H1 (cell line): ENCODE results near the gene RUSC2. TPM values are rescaled to one million over a fixed set of nuclear protein-coding genes. Genes with fewer than 3 reads are reported as not detected.

Source experiments
- CTCF ChIA-PET: fragments of 300-600 bp; sonication (Branson Sonifier 250); formaldehyde crosslinking; loops from one replicate; lab custom pipeline; 2021; ENCODE audit not compliant: partially characterized antibody; lab: Charles Lee
- POLR2A ChIA-PET: fragments of 300-600 bp; sonication (Branson Sonifier 250); formaldehyde crosslinking; loops from one replicate; lab custom pipeline; 2021; ENCODE audit warnings: inconsistent platforms; ENCODE audit not compliant: partially characterized antibody; lab: Charles Lee
- DNase-seq, 2 experiments: peaks; one replicate each; pipeline versions ENCODE4 v3.0.0 to v3.0.0-alpha.2; 2010 to 2022; ENCODE audit warnings: low spot score in 2 of 2, low read depth in 1 of 2, mixed read lengths in 1 of 2
- FAIRE-seq: peaks from 2 replicates; lab custom pipeline; 2011; peaks lifted over from hg19 to GRCh38; lab: Jason Lieb, UNC
- H2AFZ ChIP-seq: 2 replicates; pipeline ENCODE4 v1.8.1; 2012; ENCODE audit warnings: low read length, inconsistent platforms
- H2AK5ac ChIP-seq: 2 replicates; pipeline ENCODE4 v1.6.1; 2013; ENCODE audit warnings: low read depth, low read length
- H2BK120ac ChIP-seq: replicated peaks from 2 replicates; pipeline ENCODE3; 2013; ENCODE audit warnings: low read depth, low read length, inconsistent platforms
- H2BK12ac ChIP-seq: 2 replicates; pipeline ENCODE4 v1.6.1; 2013; ENCODE audit warnings: low read depth, low read length
- H2BK15ac ChIP-seq: 2 replicates; pipeline ENCODE4 v1.6.1; 2013; ENCODE audit warnings: low read length
- H2BK20ac ChIP-seq: 2 replicates; pipeline ENCODE4 v1.6.1; 2013; ENCODE audit warnings: low read length
- H2BK5ac ChIP-seq: 2 replicates; pipeline ENCODE4 v1.6.1; 2013; ENCODE audit warnings: low read depth, low read length
- H3K14ac ChIP-seq: 2 replicates; pipeline ENCODE4 v1.6.1; 2013; ENCODE audit warnings: inconsistent platforms; ENCODE audit not compliant: insufficient read length
- H3K18ac ChIP-seq: 2 replicates; pipeline ENCODE4 v1.6.1; 2013; ENCODE audit warnings: low read length; ENCODE audit errors: extremely low read depth
- H3K23ac ChIP-seq: 2 replicates; pipeline ENCODE4 v1.6.1; 2013; ENCODE audit warnings: inconsistent platforms; ENCODE audit not compliant: insufficient read length
- H3K23me2 ChIP-seq: 2 replicates; pipeline ENCODE4 v1.6.1; 2013; ENCODE audit warnings: low read depth, low read length
- H3K27ac ChIP-seq: 2 replicates; pipeline ENCODE4 v1.6.1; 2011; ENCODE audit warnings: low read depth, low read length, inconsistent platforms
- H3K27me3 ChIP-seq, 4 experiments: replicated peaks in 1 of 4; 1 replicate in 1 of 4; 2 replicates in 3 of 4; pipeline versions ENCODE4 v1.6.1 to v1.8.1; 2011 to 2013; ENCODE audit warnings: low read length in 3 of 4, mild to moderate bottlenecking in 3 of 4, inconsistent platforms in 2 of 4, mixed read lengths in 2 of 4, moderate library complexity in 1 of 4; ENCODE audit not compliant: control insufficient read depth in 3 of 4, insufficient read depth in 3 of 4; ENCODE audit errors: extremely low read depth in 1 of 4
- H3K36me3 ChIP-seq, 4 experiments: 2 replicates each; pipeline versions ENCODE4 v1.6.1 to v1.8.1; 2011 to 2013; ENCODE audit warnings: mild to moderate bottlenecking in 4 of 4, low read length in 3 of 4, moderate library complexity in 2 of 4, control low read depth in 1 of 4, inconsistent platforms in 1 of 4; ENCODE audit not compliant: insufficient read depth in 4 of 4, control insufficient read depth in 2 of 4
- H3K4ac ChIP-seq: replicated peaks from 2 replicates; pipeline ENCODE3; 2013; ENCODE audit warnings: low read length, low read depth, mixed read lengths, inconsistent platforms; ENCODE audit not compliant: insufficient read length
- H3K4me1 ChIP-seq, 4 experiments: replicated peaks in 1 of 4; 1 replicate in 1 of 4; 2 replicates in 3 of 4; pipeline versions ENCODE4 v1.6.1 to v1.8.1; 2011 to 2013; ENCODE audit warnings: low read length in 3 of 4, inconsistent platforms in 2 of 4, mixed read lengths in 1 of 4; ENCODE audit not compliant: insufficient read depth in 4 of 4, control insufficient read depth in 3 of 4
- H3K4me2 ChIP-seq, 2 experiments: 2 replicates each; pipeline versions ENCODE4 v1.6.1 to v1.8.1; 2011 to 2013; ENCODE audit warnings: low read depth in 2 of 2, low read length in 2 of 2, control low read depth in 1 of 2, inconsistent platforms in 1 of 2, mild to moderate bottlenecking in 1 of 2; ENCODE audit not compliant: insufficient read depth in 1 of 2
- H3K4me3 ChIP-seq, 4 experiments: fragments of 200-600, 300-600 bp in 1 of 4; sonication (generic), shearing (Covaris generic), sonication (Bioruptor Twin) in 1 of 4; 2 replicates each; pipeline versions ENCODE4 v1.5.1 to v1.8.1; 2011 to 2016; ENCODE audit warnings: low read length in 4 of 4, low read depth in 3 of 4, control low read depth in 2 of 4, inconsistent platforms in 2 of 4, mild to moderate bottlenecking in 2 of 4, mixed read lengths in 1 of 4, moderate library complexity in 1 of 4; ENCODE audit not compliant: insufficient read depth in 2 of 4; ENCODE audit errors: extremely low read depth in 1 of 4
- H3K56ac ChIP-seq: replicated peaks from 2 replicates; pipeline ENCODE3; 2013; ENCODE audit warnings: low read depth, mild to moderate bottlenecking, mixed read lengths, low read length, inconsistent platforms; ENCODE audit not compliant: insufficient read length
- H3K79me1 ChIP-seq: 2 replicates; pipeline ENCODE4 v1.6.1; 2013; ENCODE audit warnings: low read depth, low read length, control low read depth
- H3K79me2 ChIP-seq, 2 experiments: 2 replicates each; pipeline versions ENCODE4 v1.6.1 to v1.8.1; 2012 to 2013; ENCODE audit warnings: low read length in 2 of 2, mild to moderate bottlenecking in 2 of 2, inconsistent platforms in 1 of 2; ENCODE audit not compliant: insufficient read depth in 2 of 2, control insufficient read depth in 1 of 2
- H3K9ac ChIP-seq, 4 experiments: replicated peaks in 1 of 4; 1 replicate in 1 of 4; 2 replicates in 3 of 4; pipeline versions ENCODE4 v1.6.1 to v1.8.1; 2011 to 2013; ENCODE audit warnings: low read depth in 3 of 4, low read length in 3 of 4, control low read depth in 2 of 4, mild to moderate bottlenecking in 2 of 4, moderate library complexity in 2 of 4, inconsistent platforms in 1 of 4; ENCODE audit errors: extremely low read depth in 1 of 4
- H3K9me3 ChIP-seq, 2 experiments: 2 replicates each; pipeline versions ENCODE4 v1.6.1 to v1.8.1; 2012 to 2013; ENCODE audit warnings: mild to moderate bottlenecking in 2 of 2, moderate library complexity in 2 of 2, control low read depth in 1 of 2, inconsistent platforms in 1 of 2, low read depth in 1 of 2, low read length in 1 of 2, mixed read lengths in 1 of 2; ENCODE audit not compliant: insufficient read depth in 2 of 2
- H4K20me1 ChIP-seq, 2 experiments: replicated peaks in 1 of 2; 2 replicates each; pipeline versions ENCODE3 to v1.8.1; 2011 to 2013; ENCODE audit warnings: inconsistent platforms in 2 of 2, low read length in 2 of 2, mild to moderate bottlenecking in 1 of 2; ENCODE audit not compliant: insufficient read depth in 2 of 2, control insufficient read depth in 1 of 2
- H4K5ac ChIP-seq: 2 replicates; pipeline ENCODE4 v1.6.1; 2013; ENCODE audit warnings: low read length, low read depth, mixed read lengths, inconsistent platforms; ENCODE audit not compliant: insufficient read length
- H4K8ac ChIP-seq: 2 replicates; pipeline ENCODE4 v1.8.0; 2013; ENCODE audit warnings: mild to moderate bottlenecking, moderate library complexity, low read length, inconsistent platforms; ENCODE audit not compliant: insufficient read depth; ENCODE audit errors: extremely low read depth
- H4K91ac ChIP-seq: replicated peaks from 2 replicates; pipeline ENCODE3; 2013; ENCODE audit warnings: low read length, mixed read lengths, inconsistent platforms; ENCODE audit not compliant: insufficient read length
- CEBPB ChIP-seq: IDR thresholded peaks from 2 replicates; pipeline ENCODE4 v1.6.1; 2012; ENCODE audit warnings: low read depth, low read length
- CTCF ChIP-seq, 3 experiments: IDR thresholded peaks; 1 replicate in 2 of 3; 2 replicates in 1 of 3; pipeline versions ENCODE4 v1.5.1 to v1.6.1; 2011; ENCODE audit warnings: low read length in 3 of 3, mild to moderate bottlenecking in 3 of 3, inconsistent platforms in 2 of 3, low read depth in 1 of 3, moderate library complexity in 1 of 3; ENCODE audit not compliant: insufficient read depth in 1 of 3; ENCODE audit errors: control extremely low read depth in 1 of 3
- EGR1 ChIP-seq: IDR thresholded peaks from 2 replicates; pipeline ENCODE4 v1.6.1; 2011; ENCODE audit warnings: low read depth, low read length, borderline replicate concordance
- WGBS, 2 experiments: shearing (Covaris generic) in 1 of 2; methylation state at CpG; one replicate each; pipeline versions ENCODE4 v1.1.6 to v1.1.7; 2013 to 2015; ENCODE audit warnings: low lambda C conversion rate in 2 of 2, mixed read lengths in 2 of 2, inconsistent platforms in 1 of 2, low coverage in 1 of 2, missing lambda C conversion rate in 1 of 2; ENCODE audit not compliant: insufficient replicate concordance in 2 of 2, insufficient coverage in 1 of 2, insufficient read length in 1 of 2; ENCODE audit errors: extremely low coverage in 1 of 2, missing lambda C conversion rate in 1 of 2; 5-methylcytosine and 5-hydroxymethylcytosine counted together
- polyA plus RNA-seq, 7 experiments: library from polyadenylated mRNA; depleted of rRNA in 3 of 7; stranded (reverse) in 5 of 7; unstranded in 2 of 7; fragments of >200 nt in 5 of 7; fragments of 200-250 nt in 2 of 7; gene quantifications; 1 replicate in 5 of 7; 2 replicates in 1 of 7; 4 replicates in 1 of 7; pipeline versions ENCODE4 v1.2.1 to v1.2.3, GENCODE V29; 2011 to 2013; ENCODE audit warnings: missing spikeins in 2 of 7, mixed read lengths in 2 of 7
- total RNA-seq: library from RNA; stranded (reverse); fragmentation: NEBNext Ultra II Directional; extraction: Animal tissue kit (Norgen Biotek cat#: 25700); gene quantifications from 2 replicates; pipeline ENCODE4 v1.2.1, GENCODE V29; 2021

Gene RUSC2
- total and polyA plus RNA-seq, 2 of the 8 experiments (the other 6 are each of a cell fraction or from before 2014, with no cell fraction given) = 4.2 to 7.9 TPM

- Histone ChIP-seq H3K27me3 (no peaks in the 10 kb centered on the region), H3K23me2 (no peaks in the 10 kb centered on the region; the same call in 1 of the 2 replicates), H3K79me1 (no peaks in the 10 kb centered on the region), H2BK12ac (no peak overlapping the region), H3K14ac (no peak overlapping the region), H3K79me2 (no peaks in the 10 kb centered on the region), H3K4me2 (no peak overlapping the region), H2BK5ac (no peak overlapping the region), H3K56ac (no peak overlapping the region), H3K36me3 (no peaks in the 10 kb centered on the region), H3K27ac (no peak overlapping the region), H3K9me3 (no peaks in the 10 kb centered on the region), H2BK120ac (no peak overlapping the region), H2BK15ac (no peak overlapping the region), H4K5ac (no peak overlapping the region), H4K20me1 (no peaks in the 10 kb centered on the region), H3K18ac (no peak overlapping the region), H3K4me3 (no peak overlapping the region), H2BK20ac (no peak overlapping the region), H3K4ac (no peak overlapping the region), H3K23ac (no peak overlapping the region), H3K4me1 (no peaks in the 10 kb centered on the region), H4K8ac (no peak overlapping the region), H2AK5ac (no peak overlapping the region), H2AFZ (no peak overlapping the region), H3K9ac (no peak overlapping the region), H4K91ac (no peak overlapping the region)
- 88% methylated on average over 3 of the region's 3 CpGs; no CpG with 5 or more reads in 1 of the 2 experiments for WGBS, 2 experiments
- FAIRE-seq = no peak
- ChIA-PET POLR2A (interaction anchor here (0.6 kb wide), 1 partner anchor 499 kb away, joined by 3 read pairs; no protein-coding TSS in a partner anchor), CTCF (interaction anchor here (0.6 to 1.5 kb wide), 3 partner anchors 10 to 1950 kb away, joined by 3 read pairs; no protein-coding TSS in a partner anchor)
- no peak for DNase-seq
- no peak for TF ChIP-seq CEBPB
- TF ChIP-seq EGR1 = no peak
- no peak for TF ChIP-seq CTCF (IDR thresholded peaks at IDR 0.05; ENCODE audit: control extremely low read depth in 1 of 3, insufficient read depth in 1 of 3, low read depth in 1 of 3, low read length in 3 of 3)
Observed at GRCh38 chr9:35446012-35446411, 43.9 kb upstream of the RUSC2 start.
